ENCODE data around the gene ITIH5. TPM values are rescaled to one million over a fixed set of nuclear protein-coding genes. Genes with fewer than 3 reads are reported as not detected.

The ITIH5 gene
- total and polyA plus RNA-seq, 2 of the 13 experiments (the other 11 are each of a cell fraction or from before 2014, with no cell fraction given), result 4.7 to 8.9 TPM

- TF ChIP-seq ZBTB21 (CRISPR knock-in tag; IDR thresholded peaks at IDR 0.05) (peak; percentile 81), MTF2 (CRISPR knock-in tag; IDR thresholded peaks at IDR 0.05; ENCODE audit: borderline replicate concordance) (no peak), ZNF296 (CRISPR knock-in tag; conservative IDR thresholded peaks at IDR 0.05) (no peak), ZNF607 (CRISPR knock-in tag; IDR thresholded peaks at IDR 0.05; ENCODE audit: borderline replicate concordance) (no peak), CEBPZ (IDR thresholded peaks at IDR 0.05; ENCODE audit: low read length) (no peak), PCBP1 (IDR thresholded peaks at IDR 0.05; ENCODE audit: borderline replicate concordance, low read depth, low read length) (no peak), RORA (CRISPR knock-in tag; IDR thresholded peaks at IDR 0.05) (peak; percentile 79; the same call in 1 of the 2 replicates), ZNF30 (CRISPR knock-in tag; IDR thresholded peaks at IDR 0.05) (no peak), HOXA5 (CRISPR knock-in tag; IDR thresholded peaks at IDR 0.05) (peak; percentile 98), MLX (CRISPR knock-in tag; IDR thresholded peaks at IDR 0.05) (peak; percentile 93), ZSCAN20 (CRISPR knock-in tag; IDR thresholded peaks at IDR 0.05; ENCODE audit: borderline replicate concordance) (no peak), PAF1 (CRISPR knock-in tag; IDR thresholded peaks at IDR 0.05) (no peak), FOXA1 (IDR thresholded peaks at IDR 0.05) (no peak), FOXA1 (CRISPR knock-in tag; IDR thresholded peaks at IDR 0.05) (peak; percentile 50), MLLT10 (CRISPR knock-in tag; IDR thresholded peaks at IDR 0.05) (no peak), ZEB1 (IDR thresholded peaks at IDR 0.05; ENCODE audit: insufficient replicate concordance, low read depth) (peak; percentile 46), AGO1 (IDR thresholded peaks at IDR 0.05; ENCODE audit: low read depth, low read length, poor library complexity, severe bottlenecking) (no peak), ZBTB8A (CRISPR knock-in tag; IDR thresholded peaks at IDR 0.05; ENCODE audit: borderline replicate concordance, low read depth) (no peak), HNF4A (CRISPR knock-in tag; IDR thresholded peaks at IDR 0.05) (peak; percentile 92), ZNF235 (CRISPR knock-in tag; IDR thresholded peaks at IDR 0.05; ENCODE audit: borderline replicate concordance) (no peak), ARNTL (CRISPR knock-in tag; IDR thresholded peaks at IDR 0.05) (peak; percentile 67; the same call in 1 of the 2 replicates), ZBTB38 (CRISPR knock-in tag; IDR thresholded peaks at IDR 0.05) (no peak), SRSF4 (IDR thresholded peaks at IDR 0.05; ENCODE audit: low read depth, low read length, poor library complexity, severe bottlenecking) (no peak), ZNF788 (CRISPR knock-in tag; IDR thresholded peaks at IDR 0.05; ENCODE audit: borderline replicate concordance) (no peak; the same call in 1 of the 2 replicates), DNMT1 (CRISPR knock-in tag; IDR thresholded peaks at IDR 0.05) (no peak), RFX5 (IDR thresholded peaks at IDR 0.05; ENCODE audit: low read depth, low read length) (0 out of 2 replicates have a peak, but pooled peaks have one; percentile 19)
Measured at GRCh38 chr10:7686351-7687171, 19.8 kb upstream of the ITIH5 start (continued).
